ENCODE measurements around the gene CACNA1E.

Gene CACNA1E

DNA sequence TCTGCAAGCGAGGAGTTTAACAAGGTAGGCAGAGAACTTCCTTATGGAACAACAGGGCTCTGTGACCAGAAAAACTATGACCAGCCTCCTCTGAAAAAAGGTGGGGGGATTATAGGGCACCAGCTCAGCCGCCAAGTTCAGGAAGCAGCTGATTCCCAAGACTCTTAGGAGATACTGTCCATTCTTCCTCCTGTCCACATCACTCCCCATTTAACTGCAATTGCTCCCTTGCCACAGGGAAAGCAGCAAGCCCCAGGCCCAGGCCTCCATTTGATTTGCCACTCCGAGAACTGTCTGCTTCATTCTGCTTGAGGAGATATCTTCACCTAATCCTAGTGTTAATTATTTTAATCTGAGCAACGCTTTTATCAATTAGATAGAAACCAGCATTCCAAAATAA is 323.9 kb downstream of the CACNA1E start:
- Histone ChIP-seq H2AFZ (ENCODE audit: low read length) (no peak overlapping the region), H3K4me3 (ENCODE audit: low read length, poor library complexity, severe bottlenecking) (no peak overlapping the region), H3K9me3 (ENCODE audit: insufficient read depth, low read depth, low read length) (no peaks in the 10 kb centered on the region), H4K20me1 (ENCODE audit: insufficient read depth, low read length, poor library complexity, severe bottlenecking) (no peaks in the 10 kb centered on the region), H3K36me3 (ENCODE audit: insufficient read depth, low read length) (no peaks in the 10 kb centered on the region), H3K9me2 (replicated peaks; ENCODE audit: low read depth, low read length) (no peaks in the 10 kb centered on the region), H3K4me2 (ENCODE audit: low read depth, low read length, poor library complexity, severe bottlenecking) (no peak overlapping the region), H3K9ac (ENCODE audit: low read depth, low read length, poor library complexity, severe bottlenecking) (no peak overlapping the region), H3K79me2 (ENCODE audit: insufficient read depth, low read length) (no peaks in the 10 kb centered on the region), H3F3A (ENCODE audit: low read depth) (no peaks in the 10 kb centered on the region), H3K4me1 (ENCODE audit: insufficient read depth, low read length, poor library complexity, severe bottlenecking) (no peaks in the 10 kb centered on the region), H3K27me3 (ENCODE audit: insufficient read depth, low read length, poor library complexity, severe bottlenecking) (no peaks in the 10 kb centered on the region)
- TF ChIP-seq, protein P1, sequence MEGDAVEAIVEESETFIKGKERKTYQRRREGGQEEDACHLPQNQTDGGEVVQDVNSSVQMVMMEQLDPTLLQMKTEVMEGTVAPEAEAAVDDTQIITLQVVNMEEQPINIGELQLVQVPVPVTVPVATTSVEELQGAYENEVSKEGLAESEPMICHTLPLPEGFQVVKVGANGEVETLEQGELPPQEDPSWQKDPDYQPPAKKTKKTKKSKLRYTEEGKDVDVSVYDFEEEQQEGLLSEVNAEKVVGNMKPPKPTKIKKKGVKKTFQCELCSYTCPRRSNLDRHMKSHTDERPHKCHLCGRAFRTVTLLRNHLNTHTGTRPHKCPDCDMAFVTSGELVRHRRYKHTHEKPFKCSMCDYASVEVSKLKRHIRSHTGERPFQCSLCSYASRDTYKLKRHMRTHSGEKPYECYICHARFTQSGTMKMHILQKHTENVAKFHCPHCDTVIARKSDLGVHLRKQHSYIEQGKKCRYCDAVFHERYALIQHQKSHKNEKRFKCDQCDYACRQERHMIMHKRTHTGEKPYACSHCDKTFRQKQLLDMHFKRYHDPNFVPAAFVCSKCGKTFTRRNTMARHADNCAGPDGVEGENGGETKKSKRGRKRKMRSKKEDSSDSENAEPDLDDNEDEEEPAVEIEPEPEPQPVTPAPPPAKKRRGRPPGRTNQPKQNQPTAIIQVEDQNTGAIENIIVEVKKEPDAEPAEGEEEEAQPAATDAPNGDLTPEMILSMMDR (conservative IDR thresholded peaks at IDR 0.05; ENCODE audit: low read length) = no peak
- no peak for TF ChIP-seq EZH2phosphoT487 (IDR thresholded peaks at IDR 0.05; ENCODE audit: borderline replicate concordance)

DNA sequence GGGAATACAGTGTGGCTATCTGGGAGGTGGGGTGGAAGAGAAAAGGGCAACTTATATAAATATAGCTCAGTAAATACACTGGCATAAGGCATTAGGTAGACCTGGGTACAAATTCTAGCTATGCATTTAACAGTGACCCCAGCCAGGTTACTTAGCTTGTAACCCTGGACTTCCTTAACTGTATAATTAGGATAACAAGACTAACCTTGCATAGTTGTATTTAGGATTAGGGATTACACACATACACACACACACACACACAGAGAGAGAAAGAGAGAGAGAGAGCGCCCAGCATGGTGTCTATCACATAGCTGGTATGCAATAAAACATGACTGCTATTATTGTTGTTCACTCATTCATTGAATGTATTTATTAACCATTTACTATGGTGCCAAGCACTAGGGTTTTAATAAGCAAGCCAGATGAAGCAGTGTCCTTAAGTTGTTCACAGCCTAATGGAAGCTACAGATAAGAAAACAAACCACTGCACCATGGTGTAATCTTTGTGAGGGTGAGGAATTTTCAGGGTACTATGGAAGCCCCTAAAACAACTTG is 326.8 kb downstream of the CACNA1E start:
- H3K4me2 ChIP-seq (ENCODE audit: low read depth, low read length, poor library complexity, severe bottlenecking) = no peak overlapping the region
- H3K27me3 ChIP-seq (ENCODE audit: insufficient read depth, low read length, poor library complexity, severe bottlenecking) = no peaks in the 10 kb centered on the region
- H2AFZ ChIP-seq (ENCODE audit: low read length) = no peak overlapping the region
- H4K20me1 ChIP-seq (ENCODE audit: insufficient read depth, low read length, poor library complexity, severe bottlenecking) = no peaks in the 10 kb centered on the region
- TF ChIP-seq, protein P1 (conservative IDR thresholded peaks at IDR 0.05; ENCODE audit: low read length) = no peak
- no peak for TF ChIP-seq EZH2phosphoT487 (IDR thresholded peaks at IDR 0.05; ENCODE audit: borderline replicate concordance)
- H3K79me2 ChIP-seq (ENCODE audit: insufficient read depth, low read length) = no peaks in the 10 kb centered on the region
- no peaks in the 10 kb centered on the region for H3F3A ChIP-seq (ENCODE audit: low read depth)
- no peak overlapping the region for H3K9ac ChIP-seq (ENCODE audit: low read depth, low read length, poor library complexity, severe bottlenecking)
- H3K9me3 ChIP-seq (ENCODE audit: insufficient read depth, low read depth, low read length) = no peaks in the 10 kb centered on the region
- H3K4me3 ChIP-seq (ENCODE audit: low read length, poor library complexity, severe bottlenecking) = no peak overlapping the region
- no peaks in the 10 kb centered on the region for H3K36me3 ChIP-seq (ENCODE audit: insufficient read depth, low read length)
- no peaks in the 10 kb centered on the region for H3K9me2 ChIP-seq (replicated peaks; ENCODE audit: low read depth, low read length)
- no peaks in the 10 kb centered on the region for H3K4me1 ChIP-seq (ENCODE audit: insufficient read depth, low read length, poor library complexity, severe bottlenecking)

GRCh38 chr1:181812208-181812607 is 328.9 kb downstream of the CACNA1E start:
- Histone ChIP-seq H3K9me3 (ENCODE audit: insufficient read depth, low read depth, low read length) (no peaks in the 10 kb centered on the region), H2AFZ (ENCODE audit: low read length) (no peak overlapping the region), H3K4me1 (ENCODE audit: insufficient read depth, low read length, poor library complexity, severe bottlenecking) (no peaks in the 10 kb centered on the region), H3K4me2 (ENCODE audit: low read depth, low read length, poor library complexity, severe bottlenecking) (no peak overlapping the region), H3K27me3 (ENCODE audit: insufficient read depth, low read length, poor library complexity, severe bottlenecking) (no peaks in the 10 kb centered on the region), H3K79me2 (ENCODE audit: insufficient read depth, low read length) (no peaks in the 10 kb centered on the region), H4K20me1 (ENCODE audit: insufficient read depth, low read length, poor library complexity, severe bottlenecking) (no peaks in the 10 kb centered on the region), H3K36me3 (ENCODE audit: insufficient read depth, low read length) (no peaks in the 10 kb centered on the region), H3K9ac (ENCODE audit: low read depth, low read length, poor library complexity, severe bottlenecking) (no peak overlapping the region), H3K4me3 (ENCODE audit: low read length, poor library complexity, severe bottlenecking) (no peak overlapping the region), H3F3A (ENCODE audit: low read depth) (no peaks in the 10 kb centered on the region), H3K9me2 (replicated peaks; ENCODE audit: low read depth, low read length) (no peaks in the 10 kb centered on the region)
- TF ChIP-seq, protein P1 (conservative IDR thresholded peaks at IDR 0.05; ENCODE audit: low read length) = no peak
- TF ChIP-seq EZH2phosphoT487 (IDR thresholded peaks at IDR 0.05; ENCODE audit: borderline replicate concordance) = no peak

Measured in Loucy (cell line).